Transverse colon (tissue), 4 donors: ENCODE data around the gene SRGN. TPM values are rescaled to one million over a fixed set of nuclear protein-coding genes. Genes with fewer than 3 reads are reported as not detected.
"Not testable (repeated sequence)": the region's sequence is repeated elsewhere in the genome, so short reads cannot be mapped to it uniquely, and the experiment has no call there.

Experiments
- DNase-seq: peaks from one replicate; pipeline ENCODE4 v3.0.0-alpha.2; 2019
- H3K27ac ChIP-seq, 4 donors: fragments of 200-600 bp; sonication (generic); 2 replicates each; pipeline ENCODE4 v1.5.1; 2016 to 2018; ENCODE audit warnings: inconsistent platforms in 4 of 4
- H3K27me3 ChIP-seq: fragments of 200-600 bp; sonication (generic); 2 replicates; pipeline ENCODE4 v1.5.1; 2017; ENCODE audit warnings: inconsistent platforms
- H3K36me3 ChIP-seq, 4 donors: fragments of 200-600 bp; sonication (generic); 2 replicates each; pipeline ENCODE4 v1.5.1; 2017 to 2019; ENCODE audit warnings: inconsistent platforms in 4 of 4
- H3K4me1 ChIP-seq, 4 donors: fragments of 200-600 bp; sonication (generic); 2 replicates each; pipeline ENCODE4 v1.5.1; 2017 to 2020; ENCODE audit warnings: inconsistent platforms in 4 of 4
- H3K4me3 ChIP-seq, 4 donors: fragments of 200-600 bp; sonication (generic); 1 replicate in 1 of 4; 2 replicates in 3 of 4; pipeline versions ENCODE4 v1.5.1 to v1.6.1; 2017 to 2019; ENCODE audit warnings: inconsistent platforms in 4 of 4
- H3K9me3 ChIP-seq, 2 donors: fragments of 200-600 bp; sonication (generic); 2 replicates each; pipeline ENCODE4 v1.5.1; 2017 to 2019; ENCODE audit warnings: inconsistent platforms in 2 of 2
- EP300 ChIP-seq: sonication (generic); formaldehyde crosslinking; IDR thresholded peaks from one replicate; pipeline ENCODE4 v1.6.1; 2017; ENCODE audit warnings: antibody characterized with exemption, low read depth
- POLR2A ChIP-seq: fragments of 450-650 bp; IDR thresholded peaks from one replicate; pipeline ENCODE4 v1.6.1; 2016; ENCODE audit warnings: antibody characterized with exemption, mild to moderate bottlenecking, moderate library complexity
- POLR2AphosphoS5 ChIP-seq, 3 donors: sonication (generic); formaldehyde crosslinking; IDR thresholded peaks; one replicate each; pipeline ENCODE4 v1.6.1; 2016; ENCODE audit warnings: antibody characterized with exemption in 3 of 3
- WGBS, 2 donors: methylation state at CpG; one replicate each; pipeline ENCODE4 v1.1.5; 2018; ENCODE audit warnings: low coverage in 1 of 2; 5-methylcytosine and 5-hydroxymethylcytosine counted together
- in situ Hi-C, 4 donors: fragments of 200-750 bp; cut with MboI; loops; one replicate each; pipeline versions ENCODE4 v1.15.0 to v1.15.1; 2017; ENCODE audit warnings: low sequenced_read_pairs in 3 of 4, low pct_ligation_motif_present in 1 of 4, low pct_unique_long_range_greater_than_20kb in 1 of 4
- intact Hi-C: fragments of 100-400 bp; cut with DNase I; formaldehyde crosslinking; loops from one replicate; pipeline ENCODE4 v1.15.1; 2023; ENCODE audit warnings: low total_unique reads
- total RNA-seq, 4 donors: library from RNA; depleted of rRNA; stranded (reverse); fragments of >200 nt; gene quantifications; one replicate each; pipeline ENCODE4 v1.1.0, GENCODE V29; 2016
- TF ChIP-seq, protein P1 (sequence below), 5 experiments: fragments of 200-600 bp in 3 of 5; fragments of 450-650 bp in 2 of 5; sonication (generic) in 3 of 5; IDR thresholded peaks; 1 replicate in 2 of 5; 2 replicates in 3 of 5; pipeline ENCODE4 v1.5.1; 2016 to 2017; ENCODE audit warnings: antibody characterized with exemption in 5 of 5, inconsistent platforms in 3 of 5, mild to moderate bottlenecking in 2 of 5, moderate library complexity in 1 of 5

SRGN gene
- total RNA-seq, 4 donors from 2014 or later, result 9.0 to 83.8 (median 20.3) TPM

DNA sequence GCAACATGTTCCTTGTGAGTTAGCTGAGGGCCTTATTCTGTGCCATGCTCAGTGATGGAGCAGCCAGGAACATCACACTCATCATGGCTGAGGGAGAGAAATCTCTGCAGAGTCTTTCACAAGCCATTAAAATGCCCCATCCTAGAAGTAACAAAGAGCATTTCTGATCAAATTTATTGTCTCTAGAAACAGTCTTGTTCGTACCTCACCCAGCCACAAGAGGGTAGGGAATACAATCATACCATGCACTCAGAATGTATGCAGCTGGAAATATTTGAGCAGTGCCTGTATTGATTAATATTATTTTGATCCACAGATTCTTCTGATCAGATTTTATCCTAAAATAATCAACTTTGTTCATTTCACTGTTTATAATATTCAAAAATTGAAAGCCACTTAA, 53.4 kb downstream of the SRGN start:
- DNase-seq, result no peak
- no peaks in the 10 kb centered on the region for H3K9me3 ChIP-seq
- in situ Hi-C loops, result no loop called here
- H3K4me3 ChIP-seq, result no peak overlapping the region
- H3K4me1 ChIP-seq, result peaks cover 0 to 15% (median 2%) of the 10 kb centered on the region in 4 donors
- no peak overlapping the region for H3K27ac ChIP-seq
- no peaks in the 10 kb centered on the region for H3K27me3 ChIP-seq
- peaks cover 0 to 11% (median 0%) of the 10 kb centered on the region in 4 donors for H3K36me3 ChIP-seq
- TF ChIP-seq EP300, result no peak
- no peak for TF ChIP-seq POLR2AphosphoS5 (IDR thresholded peaks at IDR 0.05)
- TF ChIP-seq POLR2A, result no peak
- TF ChIP-seq, protein P1, sequence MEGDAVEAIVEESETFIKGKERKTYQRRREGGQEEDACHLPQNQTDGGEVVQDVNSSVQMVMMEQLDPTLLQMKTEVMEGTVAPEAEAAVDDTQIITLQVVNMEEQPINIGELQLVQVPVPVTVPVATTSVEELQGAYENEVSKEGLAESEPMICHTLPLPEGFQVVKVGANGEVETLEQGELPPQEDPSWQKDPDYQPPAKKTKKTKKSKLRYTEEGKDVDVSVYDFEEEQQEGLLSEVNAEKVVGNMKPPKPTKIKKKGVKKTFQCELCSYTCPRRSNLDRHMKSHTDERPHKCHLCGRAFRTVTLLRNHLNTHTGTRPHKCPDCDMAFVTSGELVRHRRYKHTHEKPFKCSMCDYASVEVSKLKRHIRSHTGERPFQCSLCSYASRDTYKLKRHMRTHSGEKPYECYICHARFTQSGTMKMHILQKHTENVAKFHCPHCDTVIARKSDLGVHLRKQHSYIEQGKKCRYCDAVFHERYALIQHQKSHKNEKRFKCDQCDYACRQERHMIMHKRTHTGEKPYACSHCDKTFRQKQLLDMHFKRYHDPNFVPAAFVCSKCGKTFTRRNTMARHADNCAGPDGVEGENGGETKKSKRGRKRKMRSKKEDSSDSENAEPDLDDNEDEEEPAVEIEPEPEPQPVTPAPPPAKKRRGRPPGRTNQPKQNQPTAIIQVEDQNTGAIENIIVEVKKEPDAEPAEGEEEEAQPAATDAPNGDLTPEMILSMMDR (IDR thresholded peaks at IDR 0.05), result no peak
- 69% methylated on average over 1 of the region's 1 CpG; no CpG with 5 or more reads in 1 of the 2 donors for WGBS, 2 donors
- intact Hi-C loops, result no loop called here

DNA sequence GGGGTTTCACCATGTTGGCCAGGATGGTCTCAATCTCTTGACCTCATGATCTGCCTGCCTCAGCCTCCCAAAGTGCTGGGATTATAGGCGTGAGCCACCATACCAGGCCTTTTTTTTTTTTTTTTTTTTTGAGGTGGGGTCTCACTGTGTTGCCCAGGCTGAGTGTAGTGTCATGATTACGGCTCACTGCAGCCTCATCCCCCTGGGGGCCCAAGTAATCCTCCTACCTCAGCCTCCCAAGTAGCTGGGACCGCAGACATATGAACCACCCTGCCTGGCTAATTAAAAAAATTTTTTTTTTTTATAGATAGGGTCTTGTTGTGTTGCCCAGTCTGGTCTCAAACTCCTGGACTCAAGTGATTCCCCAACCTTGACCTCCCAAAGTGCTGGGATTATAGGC, 54.2 kb downstream of the SRGN start:
- DNase-seq, intact Hi-C loops, H3K27me3 ChIP-seq, H3K9me3 ChIP-seq, H3K36me3 ChIP-seq, H3K4me3 ChIP-seq, in situ Hi-C loops, H3K27ac ChIP-seq: not testable (repeated sequence)
- 92 to 100% methylated on average over 3 of the region's 3 CpGs for WGBS, 2 donors
- peaks cover 0 to 17% (median 2%) of the 10 kb centered on the region in 4 donors for H3K4me1 ChIP-seq

DNA sequence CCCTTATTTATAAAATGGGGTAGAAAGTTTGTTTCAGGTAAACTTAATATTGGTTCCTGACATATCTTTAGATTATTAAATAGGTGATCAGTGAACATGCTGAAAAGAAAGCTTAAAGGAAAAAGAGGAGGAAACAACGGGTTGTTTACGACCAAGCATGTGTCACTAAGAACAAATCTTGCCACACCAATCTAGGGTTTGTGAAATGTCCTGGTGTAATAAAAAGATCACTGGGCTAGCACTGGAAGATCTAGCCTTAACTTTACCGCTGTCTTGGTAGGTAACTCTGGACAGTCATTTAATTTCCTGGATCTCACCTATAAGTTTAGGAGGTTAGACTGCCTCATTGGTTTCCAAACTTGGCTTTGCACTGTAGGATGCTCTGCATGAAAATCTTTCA, 55.1 kb downstream of the SRGN start:
- in situ Hi-C loops, result no loop called here
- Histone ChIP-seq H3K27ac (no peak overlapping the region), H3K4me3 (no peak overlapping the region), H3K4me1 (peaks cover 0 to 21% (median 5%) of the 10 kb centered on the region in 4 donors), H3K36me3 (no peaks in the 10 kb centered on the region), H3K27me3 (no peaks in the 10 kb centered on the region), H3K9me3 (no peaks in the 10 kb centered on the region)
- DNase-seq, result no peak
- TF ChIP-seq EP300 (no peak), POLR2A (no peak), POLR2AphosphoS5 (IDR thresholded peaks at IDR 0.05) (no peak)
- TF ChIP-seq, protein P1 (IDR thresholded peaks at IDR 0.05), result no peak
- intact Hi-C loops, result no loop called here
- WGBS, 2 donors, result 24 to 48% methylated on average over 3 of the region's 3 CpGs

DNA sequence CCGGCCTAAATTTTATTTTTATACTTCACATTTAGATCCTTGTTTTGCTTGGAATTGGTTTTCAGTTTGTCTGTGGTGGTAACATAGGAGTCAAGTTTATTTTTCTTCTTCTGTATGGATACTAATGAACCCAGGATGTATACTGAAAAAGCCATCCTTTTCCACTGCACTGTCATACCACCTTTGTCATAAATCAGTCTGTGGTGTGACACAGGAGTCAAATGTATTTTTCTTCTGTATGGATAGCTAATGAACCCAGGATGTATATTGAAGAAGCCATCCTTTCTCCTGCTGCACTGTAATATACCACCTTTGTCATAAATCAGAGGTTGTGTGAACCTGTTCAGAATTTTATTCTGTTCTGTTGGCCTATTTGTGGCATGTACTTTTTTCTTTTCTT, 57.4 kb downstream of the SRGN start:
- DNase-seq, result no peak
- no peaks in the 10 kb centered on the region for H3K9me3 ChIP-seq
- no peak overlapping the region for H3K4me3 ChIP-seq
- TF ChIP-seq, protein P1 (IDR thresholded peaks at IDR 0.05), result no peak
- TF ChIP-seq EP300 (no peak), POLR2AphosphoS5 (IDR thresholded peaks at IDR 0.05) (no peak), POLR2A (no peak)
- 91 to 100% methylated on average over 1 of the region's 1 CpG for WGBS, 2 donors
- in situ Hi-C loops, result no loop called here
- no peaks in the 10 kb centered on the region for H3K36me3 ChIP-seq
- H3K27ac ChIP-seq, result no peak overlapping the region
- intact Hi-C loops, result no loop called here
- H3K4me1 ChIP-seq, result peaks cover 0 to 21% (median 5%) of the 10 kb centered on the region in 4 donors
- no peaks in the 10 kb centered on the region for H3K27me3 ChIP-seq

DNA sequence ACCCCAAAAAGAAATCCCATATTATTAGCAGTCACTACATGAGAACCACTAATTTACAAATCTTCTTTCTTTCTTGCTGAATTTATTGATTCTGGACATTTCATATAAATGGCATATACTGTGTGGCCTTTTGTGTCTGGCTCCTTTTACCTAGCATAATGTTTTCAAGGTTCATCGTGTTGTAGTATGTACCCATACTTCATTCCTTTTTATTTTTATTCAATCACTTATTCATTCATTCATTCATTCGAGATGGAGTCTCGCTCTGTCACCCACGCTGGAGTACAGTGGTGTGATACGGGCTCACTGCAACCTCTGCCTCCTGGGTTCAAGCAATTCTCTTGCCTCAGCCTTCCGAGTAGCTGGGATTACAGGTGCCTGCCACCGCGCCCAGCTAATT, 58.0 kb downstream of the SRGN start:
- Histone ChIP-seq H3K4me1 (peaks cover 0 to 21% (median 5%) of the 10 kb centered on the region in 4 donors), H3K27ac (no peak overlapping the region), H3K4me3 (no peak overlapping the region), H3K36me3 (no peaks in the 10 kb centered on the region), H3K9me3 (no peaks in the 10 kb centered on the region), H3K27me3 (no peaks in the 10 kb centered on the region)
- DNase-seq, result no peak
- intact Hi-C loops, result no loop called here
- WGBS, 2 donors, result 83 to 96% methylated on average over 1 to 8 of the region's 8 CpGs
- TF ChIP-seq EP300, result no peak
- no peak for TF ChIP-seq POLR2A
- no peak for TF ChIP-seq POLR2AphosphoS5 (IDR thresholded peaks at IDR 0.05)
- TF ChIP-seq, protein P1 (IDR thresholded peaks at IDR 0.05), result no peak
- in situ Hi-C loops, result no loop called here
